HT1080 (cell line): ENCODE data around the gene DIP2C. TPM values are rescaled to one million over a fixed set of nuclear protein-coding genes. Genes with fewer than 3 reads are reported as not detected.
A peak's percentile ranks its signal among the peaks of the same experiment; 100 is the strongest.
"Not testable (repeated sequence)": the region's sequence is repeated elsewhere in the genome, so short reads cannot be mapped to it uniquely, and the experiment has no call there.

Experiments used
- DNase-seq: peaks from one replicate; pipeline ENCODE4 v3.0.0-alpha.2; 2015; ENCODE audit warnings: low read depth
- total RNA-seq: library from RNA; depleted of rRNA; stranded (reverse); fragments of >200 nt; shearing (Covaris generic); gene quantifications from 2 replicates; pipeline ENCODE4 v1.2.3, GENCODE V29; 2014

DIP2C gene
- total RNA-seq, 1 experiment from 2014 or later = 3.2 TPM

- DNase-seq = no peak
Measured at GRCh38 chr10:338171-339037, 351.1 kb downstream of the DIP2C start.

- DNase-seq = no peak
Measured at GRCh38 chr10:336247-336646, 353.2 kb downstream of the DIP2C start.

GRCh38 chr10:335151-335800 lies 354.2 kb downstream of the DIP2C start:
- DNase-seq = no peak

GRCh38 chr10:331186-331585 lies 358.3 kb downstream of the DIP2C start:
- no peak for DNase-seq

- peak; percentile 95 for DNase-seq
Measured at GRCh38 chr10:329361-330099, 359.9 kb downstream of the DIP2C start.

GRCh38 chr10:327889-328852 lies 361.3 kb downstream of the DIP2C start:
- no peak for DNase-seq

- DNase-seq = no peak
Measured at GRCh38 chr10:326894-327635, 362.4 kb downstream of the DIP2C start.

- DNase-seq = no peak
Measured at GRCh38 chr10:326350-326749, 363.1 kb downstream of the DIP2C start.

- DNase-seq = no peak
Measured at GRCh38 chr10:325282-325681, 364.2 kb downstream of the DIP2C start.

- DNase-seq = no peak
Measured at GRCh38 chr10:324593-324992, 364.9 kb downstream of the DIP2C start.

GRCh38 chr10:323651-324293 lies 365.7 kb downstream of the DIP2C start:
- DNase-seq = peak; percentile 98

- DNase-seq = not testable (repeated sequence)
Measured at GRCh38 chr10:323046-323445, 366.4 kb downstream of the DIP2C start.

- DNase-seq = no peak
Measured at GRCh38 chr10:320771-321170, 368.7 kb downstream of the DIP2C start.

GRCh38 chr10:317926-318325 lies 371.5 kb downstream of the DIP2C start:
- no peak for DNase-seq

- DNase-seq = no peak
Measured at GRCh38 chr10:317271-317769, 372.1 kb downstream of the DIP2C start.

GRCh38 chr10:316390-316789 lies 373.1 kb downstream of the DIP2C start:
- DNase-seq = no peak

- no peak for DNase-seq
Measured at GRCh38 chr10:314871-315270, 374.6 kb downstream of the DIP2C start.

- DNase-seq = no peak
Measured at GRCh38 chr10:314381-314780, 375.1 kb downstream of the DIP2C start.

GRCh38 chr10:311901-312665 lies 377.4 kb downstream of the DIP2C start:
- DNase-seq = no peak
